CD4-positive, alpha-beta T cell treated with Interleukin-6 for 4 hours (primary cell): ENCODE data around the gene AP1G2.

ENCODE experiments used
- DNase-seq: peaks from one replicate; pipeline ENCODE4 v3.0.0-alpha.2; 2020; ENCODE audit warnings: mixed read lengths

Gene AP1G2

GRCh38 chr14:23570806-23571483 lies 3.4 kb upstream of the AP1G2 start:
- DNase-seq: no peak

DNA sequence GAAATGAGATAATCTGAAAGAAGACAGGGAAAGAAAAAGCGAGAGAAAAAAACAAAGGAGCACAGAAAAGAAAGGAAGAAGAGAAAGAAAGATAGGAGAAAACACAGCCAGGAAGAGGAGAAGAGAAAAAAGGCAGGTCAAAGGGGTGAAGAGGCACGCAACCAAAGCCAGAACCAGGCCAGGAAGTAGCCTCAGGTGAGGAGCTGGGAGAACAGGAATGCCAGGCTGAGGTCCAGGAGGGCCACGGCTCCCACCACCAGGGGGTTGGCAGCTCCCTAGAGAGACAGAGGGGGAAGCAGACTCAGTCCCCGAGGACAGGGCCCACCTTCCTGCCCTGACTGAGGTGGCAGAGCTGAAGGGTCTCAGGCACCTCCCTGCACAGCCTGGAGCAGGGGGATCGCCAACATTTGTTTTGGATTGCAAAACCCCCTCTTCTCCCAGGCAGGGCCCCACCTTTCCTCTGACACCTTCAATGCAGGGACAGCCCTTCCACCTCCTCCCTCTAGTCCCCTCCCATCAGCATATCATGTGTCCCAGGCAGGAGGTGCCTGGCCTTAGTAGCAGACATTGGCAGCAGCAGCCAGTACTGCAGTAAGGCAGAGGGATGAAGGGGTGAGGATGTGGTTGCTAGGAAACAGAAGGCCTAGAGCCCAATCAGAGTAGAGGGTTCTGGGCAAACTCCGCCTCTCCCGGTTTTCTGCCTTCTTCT lies 2.0 kb upstream of the AP1G2 start:
- no peak for DNase-seq

- peak; percentile 36 for DNase-seq
Observed at GRCh38 chr14:23568600-23569331, 1.2 kb upstream of the AP1G2 start.

- DNase-seq: no peak
Observed at GRCh38 chr14:23568021-23568599, 519 bp upstream of the AP1G2 start.

DNA sequence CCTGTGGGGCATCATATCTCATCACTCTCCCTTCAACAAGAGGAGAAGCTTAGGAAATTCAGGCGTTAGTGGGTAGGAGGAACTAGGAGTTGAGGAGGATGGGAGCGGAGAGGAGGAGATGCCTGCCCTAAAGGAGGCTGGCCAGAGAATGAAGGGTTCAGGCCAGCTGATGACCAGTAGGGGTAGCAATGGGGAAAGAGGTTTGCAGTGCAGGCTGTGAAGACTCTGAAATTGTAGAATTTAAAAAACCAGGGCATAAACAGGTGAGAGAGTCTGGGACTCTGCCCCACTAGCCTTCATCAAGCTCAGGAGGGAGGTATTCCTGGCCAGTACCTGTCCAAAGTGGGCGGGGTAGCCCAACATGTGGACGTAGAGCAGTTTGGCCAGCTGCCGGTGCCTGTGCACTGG lies 809 bp downstream of the AP1G2 start:
- DNase-seq: no peak

GRCh38 chr14:23566112-23566777 lies 1.3 kb downstream of the AP1G2 start:
- no peak for DNase-seq

DNA sequence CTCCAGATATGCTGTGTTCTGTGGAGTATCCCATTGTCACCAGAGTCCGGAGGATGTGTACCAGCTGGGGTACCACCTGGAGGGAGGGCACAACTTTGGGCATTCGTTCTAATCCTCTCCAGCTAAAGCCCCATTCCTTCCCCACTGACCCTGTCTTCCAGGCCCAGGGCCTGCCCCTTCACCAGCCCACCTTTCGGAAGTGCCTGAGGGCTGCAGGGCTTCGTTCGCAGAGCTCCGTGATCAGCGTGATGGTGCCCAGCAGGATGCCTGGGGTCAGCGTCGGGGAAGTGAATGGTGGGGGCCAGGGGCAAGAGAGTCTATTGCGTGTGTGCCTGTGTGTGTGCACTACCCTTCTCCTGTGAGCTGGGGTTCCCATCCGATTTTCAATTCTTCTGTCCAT lies 2.0 kb downstream of the AP1G2 start:
- no peak for DNase-seq

DNA sequence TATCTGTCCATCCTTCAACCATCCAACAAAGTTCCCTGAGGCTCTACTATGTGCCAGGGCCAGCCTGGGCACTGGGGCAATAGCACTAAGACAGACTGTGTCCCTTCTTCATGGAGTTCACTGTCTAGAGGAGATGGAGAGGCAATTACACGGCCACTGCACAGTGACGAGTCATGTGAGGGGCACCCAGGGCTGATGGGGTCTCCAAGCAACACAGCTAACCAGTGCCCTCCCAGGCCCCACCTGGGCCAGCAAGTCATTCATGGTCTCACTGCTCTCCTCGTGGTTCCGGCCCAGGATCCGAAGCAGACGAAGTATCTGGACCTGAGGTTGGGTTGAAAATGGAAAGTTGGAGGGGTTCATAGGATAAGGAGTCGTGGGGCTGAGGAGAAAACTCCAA lies 2.7 kb downstream of the AP1G2 start:
- no peak for DNase-seq

GRCh38 chr14:23564181-23564812 lies 3.3 kb downstream of the AP1G2 start:
- DNase-seq: no peak

DNA sequence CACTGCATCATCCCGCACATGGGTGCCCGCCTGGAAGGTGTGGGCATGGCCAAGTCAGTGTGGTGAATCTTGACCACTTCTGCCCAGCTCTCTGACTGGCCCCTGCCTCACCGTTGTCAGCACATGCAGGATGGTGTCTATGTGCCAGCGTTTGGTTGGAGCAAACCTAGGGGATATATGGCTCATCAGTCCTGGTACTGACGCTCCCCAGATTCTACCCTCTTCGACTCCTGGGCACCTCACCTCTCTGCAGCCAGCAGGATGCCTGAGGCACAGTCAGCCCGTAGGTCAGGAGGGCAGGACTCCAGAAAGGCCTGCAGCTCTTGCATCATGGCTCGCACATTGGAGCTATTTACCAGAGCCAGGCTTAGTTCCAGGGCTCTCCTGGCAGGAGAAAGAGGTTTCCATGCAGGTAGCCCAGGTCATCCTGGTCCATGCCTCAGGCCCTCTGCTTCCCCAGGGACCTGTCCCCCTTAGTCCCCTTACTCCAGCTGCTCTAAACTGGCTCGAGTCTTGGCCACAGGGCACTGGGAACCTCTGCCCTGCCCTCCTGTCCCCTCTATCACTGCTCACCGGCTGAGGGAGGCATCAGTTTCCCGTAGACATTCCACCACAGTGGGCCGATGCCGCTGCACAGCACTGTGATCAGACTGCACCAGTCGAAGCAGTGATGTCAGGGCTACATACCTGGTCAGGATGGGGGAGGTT lies 4.0 kb downstream of the AP1G2 start:
- DNase-seq: no peak

DNA sequence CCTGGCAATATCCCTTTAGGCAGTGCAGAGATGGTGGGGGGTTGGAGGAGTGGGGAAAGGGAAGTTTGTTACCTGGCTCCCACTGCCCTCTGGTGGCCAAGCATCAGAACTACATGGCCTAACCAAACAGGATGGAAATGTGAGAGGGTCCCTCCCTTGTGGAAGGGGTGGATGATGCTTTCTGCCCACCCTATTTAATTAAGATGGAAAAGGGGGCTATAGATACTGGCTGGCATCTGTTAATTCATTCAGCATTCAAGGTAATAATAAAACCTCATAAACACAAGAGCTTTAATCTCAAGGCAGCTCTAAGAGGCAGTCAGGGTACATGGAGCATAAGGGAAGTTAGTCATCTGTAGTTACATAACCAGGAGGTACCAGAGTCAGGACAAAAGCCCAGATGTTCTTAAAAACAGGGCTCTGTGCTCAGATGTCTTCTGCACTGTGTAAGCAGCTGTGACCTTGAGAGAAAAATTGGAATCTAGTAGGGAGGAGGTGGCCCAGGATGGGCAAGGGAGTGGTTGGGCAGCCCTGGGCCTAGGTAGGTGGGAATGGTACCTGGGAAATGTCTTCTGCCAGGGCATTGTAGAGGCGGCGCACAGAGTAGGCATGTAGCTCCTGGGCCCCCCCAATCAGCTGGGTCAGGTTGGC lies 4.6 kb downstream of the AP1G2 start:
- peak; percentile 69 for DNase-seq

- no peak for DNase-seq
Observed at GRCh38 chr14:23561873-23562821, 5.4 kb downstream of the AP1G2 start.

DNA sequence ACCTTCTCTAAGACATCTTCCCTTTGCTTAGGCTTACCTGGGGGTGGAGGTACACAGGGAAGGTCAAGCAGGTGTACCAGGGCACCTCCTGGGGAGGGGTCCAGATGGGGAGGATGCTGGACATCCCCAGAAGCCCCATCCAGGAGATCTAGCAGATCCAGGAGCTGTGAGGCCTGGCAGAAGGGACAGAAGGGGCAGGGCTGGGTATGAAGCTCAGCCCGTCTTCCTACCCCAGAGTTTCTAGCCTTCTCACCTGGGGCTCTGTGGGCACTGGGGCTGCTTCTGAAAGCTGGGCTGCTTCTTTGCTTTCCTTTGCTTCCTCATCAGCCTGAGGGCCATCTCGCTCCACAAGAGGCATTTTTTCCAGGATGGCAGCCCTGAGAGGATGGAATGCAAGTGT lies 6.3 kb downstream of the AP1G2 start:
- no peak for DNase-seq

DNA sequence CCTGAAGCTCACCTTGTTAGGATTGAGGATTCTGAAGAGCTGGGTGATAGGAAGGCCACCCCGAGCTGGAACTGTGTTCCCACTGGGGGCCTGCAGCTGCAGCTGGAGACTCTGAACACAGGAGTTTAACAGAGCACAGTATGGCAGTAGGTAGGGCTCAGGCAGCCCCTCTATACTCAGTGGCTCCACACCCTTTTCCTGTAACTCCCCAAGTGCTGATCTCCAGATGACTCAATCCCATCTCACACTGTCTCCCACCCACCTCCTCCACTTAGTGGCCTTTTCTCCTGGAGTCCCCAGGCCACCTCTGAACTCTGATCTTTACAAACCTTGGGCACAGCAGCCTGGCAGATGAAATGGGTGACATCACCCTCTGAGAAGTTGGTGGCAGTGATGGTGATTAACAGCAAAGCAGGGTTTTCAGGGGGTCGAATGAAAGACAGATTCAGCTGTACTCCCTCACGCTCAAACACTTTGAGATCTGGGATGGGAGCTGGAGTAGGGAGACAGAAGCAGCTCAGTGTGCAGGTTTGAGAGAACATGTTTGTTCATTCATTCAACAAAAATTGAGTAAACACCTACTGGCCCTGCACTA lies 7.6 kb downstream of the AP1G2 start:
- no peak for DNase-seq

DNA sequence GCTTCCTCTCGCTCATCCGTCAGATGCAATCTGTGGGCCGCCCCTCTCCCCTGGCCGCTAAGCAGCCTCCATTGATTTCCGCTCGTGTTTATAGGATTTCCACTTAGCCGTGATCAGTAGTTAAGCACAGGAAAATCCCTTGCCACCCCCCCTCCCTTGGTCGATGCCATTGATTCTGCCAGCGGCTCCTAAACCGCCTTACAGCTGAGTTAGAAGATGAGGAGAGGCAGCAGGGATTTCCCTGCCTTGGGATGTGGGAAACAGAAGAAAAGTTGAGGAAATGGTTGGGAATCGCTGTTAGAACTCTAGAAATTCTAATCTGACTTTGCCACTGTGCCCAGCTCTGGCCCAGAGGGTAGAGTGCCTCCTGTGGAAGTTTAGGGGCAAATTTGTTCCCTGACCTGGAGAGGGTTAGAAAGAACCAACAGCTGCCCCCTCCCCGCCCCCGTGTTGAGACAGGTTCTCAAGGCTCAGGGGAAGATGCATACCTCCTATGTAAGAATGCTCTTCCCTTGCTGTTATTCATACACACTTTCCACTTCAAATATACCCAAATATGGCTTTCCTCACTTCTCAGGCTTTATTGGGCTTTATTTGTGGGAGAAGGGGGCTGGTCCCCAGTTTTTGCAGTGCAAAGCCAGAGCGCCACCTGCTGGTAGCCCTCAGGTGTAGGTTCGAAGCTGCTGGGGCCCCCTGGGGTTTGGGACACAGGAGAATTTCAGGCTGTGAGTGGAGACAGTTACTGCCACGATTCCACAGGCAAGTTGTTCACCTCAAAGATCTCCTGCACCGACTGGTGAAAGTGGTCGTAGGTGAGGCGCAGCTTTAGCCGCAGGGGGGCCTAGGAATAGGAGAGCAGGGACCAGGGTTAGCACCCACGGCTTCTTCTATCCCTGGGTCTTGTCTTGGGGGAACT lies 8.3 kb downstream of the AP1G2 start:
- DNase-seq: peak; percentile 78

DNA sequence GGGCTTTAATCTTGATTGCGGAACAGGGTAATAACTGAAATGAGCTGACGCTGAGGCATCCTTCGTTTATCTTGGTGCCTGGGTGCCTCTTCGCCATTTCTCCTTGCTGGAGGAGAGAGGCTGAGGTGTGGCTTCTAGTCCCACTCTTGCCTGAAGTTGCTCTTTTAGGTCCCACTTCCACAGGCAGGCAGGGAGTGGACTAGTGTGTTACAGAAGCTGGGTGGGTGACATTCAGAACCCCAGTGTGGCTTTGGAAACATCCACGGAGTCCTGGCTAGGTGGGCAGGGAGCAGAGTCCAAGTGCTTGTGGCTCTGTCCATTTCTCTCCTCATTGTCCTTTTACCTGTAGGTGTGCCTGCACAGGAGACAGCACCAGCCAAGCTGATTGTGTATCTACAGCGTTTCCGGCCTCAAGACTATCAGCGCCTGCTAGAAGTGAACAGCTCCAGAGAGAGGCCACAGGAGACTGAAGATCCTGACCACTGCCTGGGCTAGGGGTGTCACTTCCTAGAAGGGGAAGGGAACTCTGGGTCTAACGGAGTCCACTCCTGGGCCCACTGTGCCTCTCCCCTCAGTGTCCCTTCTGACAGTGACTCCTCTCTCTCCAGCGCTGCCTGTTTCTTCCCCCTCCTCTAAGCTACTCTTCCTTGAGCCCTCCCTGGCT lies 9.1 kb downstream of the AP1G2 start:
- no peak for DNase-seq

DNA sequence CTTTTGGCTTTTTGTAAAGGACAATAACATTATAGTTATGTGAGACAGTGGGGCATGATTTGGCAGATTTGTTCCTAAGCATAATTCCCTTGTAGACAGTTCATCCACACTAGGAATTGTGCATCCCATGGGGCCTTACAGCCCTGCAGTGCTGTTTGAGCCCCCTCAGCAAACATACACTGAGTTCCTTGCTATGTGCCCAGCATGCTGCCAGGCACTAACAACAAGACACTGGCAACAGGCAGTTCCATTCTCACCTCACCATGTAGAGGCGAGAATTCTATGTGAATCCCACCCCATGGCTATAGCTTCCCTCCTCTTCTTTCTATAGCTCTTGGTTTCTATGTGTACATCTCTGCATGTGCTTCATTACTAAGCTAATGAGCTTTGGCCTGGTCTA lies 9.6 kb downstream of the AP1G2 start:
- DNase-seq: no peak

- no peak for DNase-seq
Observed at GRCh38 chr14:23557521-23557920, 10.1 kb downstream of the AP1G2 start.
